Activated CD8-positive, alpha-beta T cell treated with anti-CD3 and anti-CD28 coated beads for 36 hours (primary cell): Measurements from ENCODE around the gene CRAT. TPM values are rescaled to one million over a fixed set of nuclear protein-coding genes. Genes with fewer than 3 reads are reported as not detected.
A peak's percentile ranks its signal among the peaks of the same experiment; 100 is the strongest.

Source experiments
- ATAC-seq: fragments of 200-7000 bp; cut with Tn5 transposase; one replicate; pipeline ENCODE4 v1.10.0; 2021; ENCODE audit warnings: mild to moderate bottlenecking, moderate library complexity
- CTCF ChIA-PET: fragments of 350-600 bp; sonication (Branson Sonifier 250); formaldehyde crosslinking; loops from one replicate; lab custom pipeline; 2021; ENCODE audit warnings: antibody characterized with exemption; lab: Charles Lee
- POLR2A ChIA-PET: fragments of 350-600 bp; sonication (Branson Sonifier 250); formaldehyde crosslinking; loops from one replicate; lab custom pipeline; 2021; ENCODE audit warnings: antibody characterized with exemption; lab: Charles Lee
- DNase-seq: peaks from one replicate; pipeline ENCODE4 v3.0.0-alpha.2; 2020
- H3K27ac Mint-ChIP-seq: one replicate; pipeline ENCODE4 v1.8.0; 2021; ENCODE audit warnings: mild to moderate bottlenecking, mixed read lengths
- H3K27me3 Mint-ChIP-seq: one replicate; pipeline ENCODE4 v1.8.0; 2021; ENCODE audit warnings: mixed read lengths
- H3K36me3 Mint-ChIP-seq: one replicate; pipeline ENCODE4 v1.8.0; 2021; ENCODE audit warnings: low read depth, mixed read lengths
- H3K4me1 Mint-ChIP-seq: one replicate; pipeline ENCODE4 v1.8.0; 2021; ENCODE audit warnings: low read depth, mixed read lengths
- H3K4me3 Mint-ChIP-seq: one replicate; pipeline ENCODE4 v1.8.0; 2021; ENCODE audit warnings: mild to moderate bottlenecking, moderate library complexity, mixed read lengths
- H3K9me3 Mint-ChIP-seq: one replicate; pipeline ENCODE4 v1.8.0; 2021; ENCODE audit warnings: mixed read lengths
- CTCF ChIP-seq: fragments of 200-600 bp; IDR thresholded peaks from one replicate; pipeline ENCODE4 v1.8.0; 2022; ENCODE audit warnings: antibody characterized with exemption, mild to moderate bottlenecking
- intact Hi-C: fragments of 100-400 bp; cut with micrococcal nuclease; formaldehyde crosslinking; loops from one replicate; pipeline ENCODE4 v1.10.0; 2022
- total RNA-seq, 2 experiments: library from RNA; stranded (reverse); gene quantifications; one replicate each; pipeline ENCODE4 v1.2.3, GENCODE V29; 2021

CRAT gene
- total RNA-seq, 2 experiments from 2014 or later, result 11.8 to 12.7 TPM

GRCh38 chr9:129084087-129084486, 26.5 kb downstream of the CRAT start:
- TF ChIP-seq CTCF, result no peak
- intact Hi-C loops, result no loop called here
- Mint-ChIP-seq H3K27ac (no peak overlapping the region), H3K4me1 (peaks cover 21% of the 10 kb centered on the region), H3K9me3 (no peaks in the 10 kb centered on the region), H3K27me3 (no peaks in the 10 kb centered on the region), H3K36me3 (no peaks in the 10 kb centered on the region), H3K4me3 (no peak overlapping the region)
- ChIA-PET POLR2A (no interaction called here), CTCF (interaction anchor here (1.0 to 1.2 kb wide), 2 partner anchors 47 to 56 kb away, joined by 3 to 4 read pairs; no protein-coding TSS in a partner anchor)
- ATAC-seq (no peak), DNase-seq (no peak)

GRCh38 chr9:129081388-129081904, 29.1 kb downstream of the CRAT start:
- H3K27ac Mint-ChIP-seq, result peak overlapping the region; percentile 66
- H3K4me3 Mint-ChIP-seq, result peak overlapping the region; percentile 88
- H3K9me3 Mint-ChIP-seq, result no peaks in the 10 kb centered on the region
- ChIA-PET POLR2A (interaction anchor here (1.0 kb wide), 1 partner anchor 16 kb away, joined by 6 read pairs; no protein-coding TSS in a partner anchor), CTCF (interaction anchor here (0.8 to 2.3 kb wide), 5 partner anchors 12 to 543 kb away, joined by 3 to 10 read pairs (median 5); no protein-coding TSS in a partner anchor)
- intact Hi-C loops, result no loop called here
- peaks cover 21% of the 10 kb centered on the region for H3K4me1 Mint-ChIP-seq
- H3K36me3 Mint-ChIP-seq, result no peaks in the 10 kb centered on the region
- no peaks in the 10 kb centered on the region for H3K27me3 Mint-ChIP-seq
- ATAC-seq (no peak), DNase-seq (peak; percentile 35)
- no peak for TF ChIP-seq CTCF

GRCh38 chr9:129080601-129081387, 29.8 kb downstream of the CRAT start, which contains the start of gene DOLPP1:
DOLPP1 (plus strand) TSS chr9:129081111; CDS start chr9:129081132, 21 bp downstream.
- Mint-ChIP-seq H3K27me3 (no peaks in the 10 kb centered on the region), H3K36me3 (no peaks in the 10 kb centered on the region), H3K27ac (peak within 1 kb of the TSS; percentile 78), H3K4me1 (peaks cover 21% of the 10 kb centered on the region), H3K9me3 (no peaks in the 10 kb centered on the region), H3K4me3 (peak within 1 kb of the TSS; percentile 88)
- no peak for TF ChIP-seq CTCF
- ChIA-PET POLR2A (interaction anchor here (0.7 to 1.3 kb wide), 4 partner anchors 11 to 371 kb away, joined by 3 to 6 read pairs (median 4); no protein-coding TSS in a partner anchor), CTCF (interaction anchor here (0.8 to 2.3 kb wide), 5 partner anchors 12 to 544 kb away, joined by 3 to 10 read pairs (median 5); no protein-coding TSS in a partner anchor)
- ATAC-seq (peak; percentile 96), DNase-seq (peak; percentile 99)
- intact Hi-C loops, result no loop called here

GRCh38 chr9:129080298-129080600, 30.3 kb downstream of the CRAT start:
- CTCF ChIA-PET, result interaction anchor here (1.0 to 2.3 kb wide), 3 partner anchors 13 to 544 kb away, joined by 3 to 10 read pairs (median 6); no protein-coding TSS in a partner anchor

More at GRCh38 chr9:129080298-129080600, 30.3 kb downstream of the CRAT start:
- intact Hi-C loops, result no loop called here
- no peaks in the 10 kb centered on the region for H3K9me3 Mint-ChIP-seq
- H3K27ac Mint-ChIP-seq, result peak overlapping the region; percentile 78
- no peaks in the 10 kb centered on the region for H3K36me3 Mint-ChIP-seq
- POLR2A ChIA-PET, result interaction anchor here (0.7 to 1.3 kb wide), 4 partner anchors 10 to 370 kb away, joined by 3 to 5 read pairs (median 4); no protein-coding TSS in a partner anchor
- H3K4me1 Mint-ChIP-seq, result peaks cover 21% of the 10 kb centered on the region
- ATAC-seq, result no peak
- TF ChIP-seq CTCF, result no peak
- H3K4me3 Mint-ChIP-seq, result peak overlapping the region; percentile 88
- no peak for DNase-seq
- H3K27me3 Mint-ChIP-seq, result no peaks in the 10 kb centered on the region
